ENCODE measurements around the gene RMI1.
"Not testable (repeated sequence)": the region's sequence is repeated elsewhere in the genome, so short reads cannot be mapped to it uniquely, and the experiment has no call there.

The RMI1 gene

DNA sequence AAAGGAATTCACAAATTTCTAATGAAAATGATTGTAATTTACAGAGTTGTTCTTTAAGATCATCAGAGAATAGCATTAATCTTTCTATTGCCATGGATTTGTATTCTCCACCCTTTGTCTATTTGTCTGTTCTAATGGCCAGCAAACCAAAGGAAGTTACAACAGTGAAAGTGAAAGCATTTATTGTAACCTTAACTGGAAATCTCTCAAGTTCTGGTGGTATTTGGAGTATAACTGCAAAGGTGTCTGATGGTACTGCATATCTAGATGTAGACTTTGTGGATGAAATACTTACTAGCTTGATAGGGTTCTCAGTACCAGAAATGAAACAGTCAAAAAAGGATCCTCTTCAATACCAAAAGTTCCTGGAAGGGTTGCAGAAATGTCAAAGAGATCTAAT, 21.7 kb downstream of the RMI1 start:
- no peak for DNase-seq (ENCODE audit: low read depth in 1 of 2, low spot score in 1 of 2)

DNA sequence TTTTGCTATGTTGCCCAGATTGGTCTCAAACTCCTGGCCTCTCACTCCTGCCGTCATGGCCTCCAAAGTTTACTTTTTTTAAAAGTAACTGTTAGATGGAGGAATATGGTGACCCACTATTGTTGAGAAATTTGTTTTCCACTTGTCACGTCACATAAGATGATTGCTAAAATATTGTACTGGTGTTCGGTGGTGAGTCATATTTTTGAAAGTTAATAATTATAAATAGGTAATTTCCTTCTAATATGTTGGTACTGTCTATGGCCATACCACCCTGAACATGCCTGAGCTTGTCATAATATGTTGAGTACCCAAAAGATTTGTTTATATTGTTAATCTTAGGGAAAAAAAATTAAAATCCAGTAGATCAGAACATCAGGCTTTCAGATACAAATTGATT, 22.6 kb downstream of the RMI1 start:
- no peak for DNase-seq (ENCODE audit: low read depth in 1 of 2, low spot score in 1 of 2)

DNA sequence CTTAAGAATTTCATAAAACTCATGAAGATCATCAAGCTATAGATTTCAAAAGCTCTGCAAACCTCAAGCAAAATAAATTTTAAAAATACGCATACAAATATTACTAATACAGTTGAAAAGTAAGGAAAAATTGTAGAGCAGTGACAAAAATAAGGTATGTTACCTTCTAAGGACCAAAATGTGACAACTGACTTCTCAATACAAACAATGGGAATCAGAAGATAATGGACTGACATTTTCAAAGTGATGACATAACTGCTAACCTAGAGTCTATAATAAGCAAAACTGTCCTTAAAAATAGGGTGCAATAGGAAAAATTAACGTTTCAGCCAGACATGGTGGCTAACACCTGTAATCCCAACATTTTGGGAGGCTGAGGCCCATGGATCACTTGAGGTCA, 27.1 kb downstream of the RMI1 start:
- DNase-seq (ENCODE audit: low read depth in 1 of 2, low spot score in 1 of 2) = no peak

DNA sequence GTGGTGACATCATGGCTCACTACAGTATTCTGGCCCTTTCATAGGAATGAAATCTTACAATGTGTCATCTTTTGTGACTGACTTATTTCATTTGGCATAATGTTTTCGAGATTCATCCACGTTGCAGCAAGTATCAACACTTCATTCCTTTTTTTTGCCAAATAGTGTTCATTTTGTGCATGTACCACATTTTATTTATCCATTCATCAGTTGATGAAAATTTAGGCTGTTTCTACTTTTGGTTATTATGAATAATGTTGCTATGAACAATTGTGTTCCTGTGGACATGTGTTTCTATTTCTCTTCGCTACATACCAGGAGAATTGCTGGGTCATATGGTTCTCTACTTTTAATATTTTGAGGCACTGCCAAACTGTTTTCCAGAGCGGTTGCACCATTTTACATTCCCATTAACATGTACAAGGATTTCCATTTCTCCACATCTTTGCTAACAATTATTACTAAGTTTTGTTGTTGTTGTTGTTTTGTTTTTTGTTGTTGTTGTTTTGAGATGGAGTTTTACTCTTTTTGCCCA, 43.5 kb downstream of the RMI1 start:
- DNase-seq (ENCODE audit: low read depth in 1 of 2, low spot score in 1 of 2) = no peak

DNA sequence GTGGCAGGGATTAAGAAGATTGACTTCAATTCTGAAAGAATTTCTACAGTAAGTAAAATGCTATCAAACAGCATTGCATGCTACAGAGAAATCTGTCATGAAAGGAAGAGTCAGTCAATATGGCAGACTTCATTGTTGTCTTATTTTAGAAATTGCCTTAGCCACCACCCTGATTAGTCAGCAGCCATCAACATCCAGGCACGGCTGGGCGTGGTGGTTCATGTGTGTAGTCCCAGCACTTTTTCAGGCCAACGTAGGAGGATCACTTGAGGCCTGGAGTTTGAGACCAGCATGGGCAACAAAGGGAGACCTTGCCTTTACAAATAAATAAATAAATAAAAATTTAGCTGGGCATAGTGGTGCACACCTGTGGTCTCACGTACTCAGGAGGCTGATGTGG, 46.6 kb downstream of the RMI1 start:
- no peak for DNase-seq (ENCODE audit: low read depth in 1 of 2, low spot score in 1 of 2)

DNA sequence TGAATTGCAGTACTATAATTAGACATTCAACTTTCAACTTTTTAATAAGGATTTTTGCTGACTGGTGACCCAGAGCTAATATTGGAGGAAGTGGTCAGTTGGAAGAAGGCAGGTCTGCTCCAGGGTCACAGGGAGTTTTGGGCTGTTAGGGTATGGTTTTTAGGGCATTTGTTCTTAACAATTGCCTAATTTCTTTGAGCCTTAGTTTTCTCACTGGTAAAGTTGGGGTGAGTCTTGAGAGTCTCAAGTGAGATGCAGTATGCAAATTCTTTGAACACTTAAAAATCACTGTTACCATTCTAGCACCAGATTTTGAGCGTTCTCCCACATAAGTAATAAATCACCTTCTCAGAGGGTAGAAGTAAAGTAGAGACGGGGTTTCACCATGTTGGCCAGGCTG, 50.9 kb downstream of the RMI1 start:
- no peak for DNase-seq (ENCODE audit: low read depth in 1 of 2, low spot score in 1 of 2)

DNA sequence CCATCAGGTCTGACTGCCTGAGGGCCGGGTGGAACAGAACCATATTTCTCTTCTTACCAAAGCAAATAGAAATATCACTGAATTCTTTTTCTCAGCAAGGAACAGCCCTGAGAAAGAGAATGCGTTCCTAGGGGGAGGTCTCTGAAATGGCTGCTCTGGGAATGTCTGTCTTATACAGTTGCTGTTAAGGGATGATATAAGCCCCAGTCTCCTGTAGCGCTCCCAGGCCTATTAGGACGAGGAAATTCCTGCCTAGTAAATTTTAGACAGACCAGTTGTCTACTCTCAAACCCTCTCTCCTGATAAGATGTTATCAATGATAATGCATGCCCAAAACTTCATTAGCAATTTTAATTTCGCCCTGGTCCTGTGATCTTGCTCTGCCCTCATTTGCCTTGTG, 61.3 kb downstream of the RMI1 start:
- not testable (repeated sequence) for DNase-seq (ENCODE audit: low read depth in 1 of 2, low spot score in 1 of 2)

DNA sequence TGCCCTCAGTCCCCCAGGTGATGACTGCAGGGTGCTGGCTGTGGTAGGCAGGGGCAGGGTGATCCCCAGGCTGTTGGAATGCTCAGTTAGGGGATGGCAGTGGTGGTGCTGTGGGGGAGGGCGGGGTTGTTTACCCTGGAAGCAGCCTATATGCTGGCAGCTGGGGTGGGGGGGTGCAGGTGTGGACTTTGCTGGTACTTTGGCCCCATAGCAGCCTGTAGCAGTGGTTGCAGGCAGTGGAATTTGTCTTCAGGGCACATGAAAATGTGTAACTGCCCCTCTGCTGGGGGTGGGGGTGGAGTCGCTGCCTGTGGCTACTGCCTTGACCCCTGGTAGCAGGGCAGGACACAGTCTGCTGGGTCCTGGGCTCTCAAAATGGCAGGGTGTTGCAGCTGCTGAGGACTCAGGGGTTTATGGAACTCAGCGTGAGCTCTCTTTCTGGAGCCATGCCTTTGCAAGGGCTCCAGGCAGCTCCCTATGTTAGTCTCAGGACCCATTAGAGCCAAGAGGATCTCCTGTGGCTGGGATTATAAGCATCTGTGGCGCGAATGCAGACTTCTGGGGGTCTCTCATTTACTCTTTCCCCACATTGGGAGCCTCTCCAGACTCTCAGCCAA, 65.0 kb downstream of the RMI1 start:
- no peak for DNase-seq (ENCODE audit: low read depth in 1 of 2, low spot score in 1 of 2)
